CD14-positive monocyte (primary cell): Measurements from ENCODE around the gene IRF7. TPM values are rescaled to one million over a fixed set of nuclear protein-coding genes. Genes with fewer than 3 reads are reported as not detected.
"Not testable (repeated sequence)": the region's sequence is repeated elsewhere in the genome, so short reads cannot be mapped to it uniquely, and the experiment has no call there.

Experiments used
- DNase-seq, 3 donors: peaks; one replicate each; pipeline ENCODE4 v3.0.0-alpha.2; 2011 to 2022
- H2AFZ ChIP-seq: 2 replicates; pipeline ENCODE4 v1.6.0; 2012; ENCODE audit warnings: mild to moderate bottlenecking, low read depth, low read length, inconsistent platforms; ENCODE audit not compliant: insufficient read depth, poor library complexity, severe bottlenecking
- H3K27ac ChIP-seq, 2 donors: 1 replicate in 1 of 2; 2 replicates in 1 of 2; pipeline ENCODE4 v1.5.1; 2012 to 2013; ENCODE audit warnings: low read length in 2 of 2, control low read depth in 1 of 2, inconsistent platforms in 1 of 2, low read depth in 1 of 2, mild to moderate bottlenecking in 1 of 2
- H3K27me3 ChIP-seq, 2 donors: one replicate each; pipeline versions ENCODE4 v1.6.0 to v1.6.1; 2011 to 2013; ENCODE audit warnings: low read length in 2 of 2; ENCODE audit not compliant: control insufficient read depth in 2 of 2, insufficient read depth in 2 of 2
- H3K36me3 ChIP-seq, 2 donors: replicated peaks in 1 of 2; 1 replicate in 1 of 2; 2 replicates in 1 of 2; pipeline versions ENCODE4 v1.5.1 to v1.6.1; 2012 to 2013; ENCODE audit warnings: low read length in 2 of 2, control low read depth in 1 of 2, inconsistent platforms in 1 of 2, mild to moderate bottlenecking in 1 of 2; ENCODE audit not compliant: insufficient read depth in 2 of 2, control insufficient read depth in 1 of 2
- H3K4me1 ChIP-seq, 2 donors: 1 replicate in 1 of 2; 2 replicates in 1 of 2; pipeline versions ENCODE4 v1.5.1 to v1.6.1; 2012 to 2013; ENCODE audit warnings: low read length in 2 of 2, control low read depth in 1 of 2, inconsistent platforms in 1 of 2, mild to moderate bottlenecking in 1 of 2, moderate library complexity in 1 of 2; ENCODE audit not compliant: insufficient read depth in 2 of 2, control insufficient read depth in 1 of 2
- H3K4me2 ChIP-seq: replicated peaks from 2 replicates; pipeline ENCODE3; 2012; ENCODE audit warnings: low read length, moderate library complexity, mild to moderate bottlenecking; ENCODE audit not compliant: poor library complexity, severe bottlenecking; ENCODE audit errors: extremely low read depth
- H3K4me3 ChIP-seq, 3 experiments: fragments of 200-600 bp in 1 of 3; sonication (generic) in 1 of 3; replicated peaks in 1 of 3; 1 replicate in 2 of 3; 2 replicates in 1 of 3; pipeline ENCODE4 v1.5.1; 2011 to 2013; ENCODE audit warnings: low read length in 3 of 3, mild to moderate bottlenecking in 3 of 3, control low read depth in 2 of 3, low read depth in 2 of 3, inconsistent platforms in 1 of 3, moderate library complexity in 1 of 3
- H3K79me2 ChIP-seq: 2 replicates; pipeline ENCODE4 v1.6.0; 2012; ENCODE audit warnings: mild to moderate bottlenecking, control low read depth, inconsistent platforms, low read length, moderate library complexity; ENCODE audit not compliant: insufficient read depth
- H3K9ac ChIP-seq: 2 replicates; pipeline ENCODE4 v1.6.0; 2017; ENCODE audit warnings: low read length, mild to moderate bottlenecking; ENCODE audit not compliant: insufficient read depth, poor library complexity, severe bottlenecking
- H3K9me3 ChIP-seq, 2 donors: replicated peaks in 1 of 2; 1 replicate in 1 of 2; 2 replicates in 1 of 2; pipeline versions ENCODE4 v1.5.1 to v1.6.1; 2012 to 2013; ENCODE audit warnings: low read length in 2 of 2, control low read depth in 1 of 2; ENCODE audit not compliant: control insufficient read depth in 1 of 2, insufficient read depth in 1 of 2
- H4K20me1 ChIP-seq: 2 replicates; pipeline ENCODE4 v1.6.0; 2012; ENCODE audit warnings: mild to moderate bottlenecking, low read length, control low read depth, moderate library complexity; ENCODE audit not compliant: insufficient read depth
- H3K27ac Mint-ChIP-seq, 7 donors: one replicate each; pipeline ENCODE4 v1.8.0; 2020; ENCODE audit warnings: mild to moderate bottlenecking in 7 of 7, mixed read lengths in 7 of 7, moderate library complexity in 6 of 7, inconsistent platforms in 2 of 7
- H3K27me3 Mint-ChIP-seq, 3 donors: one replicate each; pipeline ENCODE4 v1.8.0; 2021 to 2022; ENCODE audit warnings: low read depth in 3 of 3, mild to moderate bottlenecking in 3 of 3, mixed read lengths in 3 of 3, moderate library complexity in 3 of 3, inconsistent platforms in 1 of 3
- H3K36me3 Mint-ChIP-seq, 2 donors: one replicate each; pipeline ENCODE4 v1.8.0; 2020; ENCODE audit warnings: mixed read lengths in 2 of 2, inconsistent platforms in 1 of 2, mild to moderate bottlenecking in 1 of 2
- H3K4me1 Mint-ChIP-seq: one replicate; pipeline ENCODE4 v1.8.0; 2020; ENCODE audit warnings: mild to moderate bottlenecking, mixed read lengths
- H3K4me3 Mint-ChIP-seq, 2 donors: one replicate each; pipeline ENCODE4 v1.8.0; 2020; ENCODE audit warnings: mild to moderate bottlenecking in 2 of 2, mixed read lengths in 2 of 2, moderate library complexity in 1 of 2
- H3K9me3 Mint-ChIP-seq, 7 donors: one replicate each; pipeline ENCODE4 v1.8.0; 2020 to 2022; ENCODE audit warnings: mixed read lengths in 7 of 7, mild to moderate bottlenecking in 6 of 7, moderate library complexity in 6 of 7, inconsistent platforms in 2 of 7
- WGBS: methylation state at CpG from one replicate; pipeline ENCODE4 v1.1.5; 2013; ENCODE audit warnings: missing lambda C conversion rate; ENCODE audit not compliant: insufficient coverage; 5-methylcytosine and 5-hydroxymethylcytosine counted together
- intact Hi-C, 2 donors: fragments of 100-400 bp; cut with micrococcal nuclease; formaldehyde crosslinking; loops; one replicate each; pipeline versions ENCODE4 v1.15.0 to v1.15.1; 2023
- polyA plus RNA-seq, 3 donors: library from polyadenylated mRNA; depleted of rRNA in 1 of 3; unstranded in 2 of 3; stranded (reverse) in 1 of 3; fragments of 300-500 nt in 2 of 3; fragments of >200 nt in 1 of 3; fragmentation: Illumina TruSeq in 2 of 3; gene quantifications; 1 replicate in 2 of 3; 2 replicates in 1 of 3; pipeline ENCODE4 v1.2.3, GENCODE V29; 2012 to 2021
- TF ChIP-seq, protein P1 (sequence below): fragments of 200-600 bp; IDR thresholded peaks from one replicate; pipeline ENCODE4 v1.8.0; 2022; ENCODE audit warnings: antibody characterized with exemption, mild to moderate bottlenecking

IRF7 gene
- polyA plus RNA-seq, 3 donors = 38.6 to 125 (median 42.9) TPM

DNA sequence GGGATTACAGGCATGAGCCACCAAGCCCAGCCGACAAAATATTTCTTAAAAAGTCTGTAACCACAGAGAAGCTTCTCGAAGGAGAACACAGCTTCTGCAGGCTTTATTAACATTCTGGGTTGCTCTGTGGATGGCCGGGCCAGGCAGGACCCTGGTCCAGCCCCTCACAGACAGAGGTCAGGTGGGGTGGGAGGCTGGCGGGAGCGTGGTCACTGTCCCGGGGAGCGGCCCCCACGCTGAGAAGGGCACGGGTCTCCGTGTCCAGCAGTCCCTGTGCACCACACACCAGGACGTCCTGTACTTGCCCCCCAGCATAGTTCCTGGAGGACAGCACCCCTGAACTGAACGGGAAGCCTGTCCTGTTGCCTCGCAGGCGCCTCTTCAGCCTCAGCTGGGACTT is 40.7 kb upstream of the IRF7 start:
- H3K27ac Mint-ChIP-seq = no peak overlapping the region
- intact Hi-C loops = no loop called here
- no peak overlapping the region for H3K4me3 ChIP-seq
- peaks cover 0 to 6% of the 10 kb centered on the region in 2 donors for H3K9me3 ChIP-seq
- no peak overlapping the region for H2AFZ ChIP-seq
- no peaks in the 10 kb centered on the region for H3K79me2 ChIP-seq
- no peaks in the 10 kb centered on the region for H3K4me1 ChIP-seq
- H3K36me3 Mint-ChIP-seq = peaks cover 42 to 81% of the 10 kb centered on the region in 2 donors
- no peak overlapping the region for H3K27ac ChIP-seq
- DNase-seq = no peak
- no peaks in the 10 kb centered on the region for H3K4me1 Mint-ChIP-seq
- peaks cover 48 to 61% of the 10 kb centered on the region in 2 donors for H3K36me3 ChIP-seq
- WGBS = 89% methylated on average over 8 of the region's 14 CpGs
- no peaks in the 10 kb centered on the region for H4K20me1 ChIP-seq
- no peaks in the 10 kb centered on the region for H3K27me3 ChIP-seq
- no peak overlapping the region for H3K4me3 Mint-ChIP-seq
- H3K9ac ChIP-seq = no peak overlapping the region
- TF ChIP-seq, protein P1, sequence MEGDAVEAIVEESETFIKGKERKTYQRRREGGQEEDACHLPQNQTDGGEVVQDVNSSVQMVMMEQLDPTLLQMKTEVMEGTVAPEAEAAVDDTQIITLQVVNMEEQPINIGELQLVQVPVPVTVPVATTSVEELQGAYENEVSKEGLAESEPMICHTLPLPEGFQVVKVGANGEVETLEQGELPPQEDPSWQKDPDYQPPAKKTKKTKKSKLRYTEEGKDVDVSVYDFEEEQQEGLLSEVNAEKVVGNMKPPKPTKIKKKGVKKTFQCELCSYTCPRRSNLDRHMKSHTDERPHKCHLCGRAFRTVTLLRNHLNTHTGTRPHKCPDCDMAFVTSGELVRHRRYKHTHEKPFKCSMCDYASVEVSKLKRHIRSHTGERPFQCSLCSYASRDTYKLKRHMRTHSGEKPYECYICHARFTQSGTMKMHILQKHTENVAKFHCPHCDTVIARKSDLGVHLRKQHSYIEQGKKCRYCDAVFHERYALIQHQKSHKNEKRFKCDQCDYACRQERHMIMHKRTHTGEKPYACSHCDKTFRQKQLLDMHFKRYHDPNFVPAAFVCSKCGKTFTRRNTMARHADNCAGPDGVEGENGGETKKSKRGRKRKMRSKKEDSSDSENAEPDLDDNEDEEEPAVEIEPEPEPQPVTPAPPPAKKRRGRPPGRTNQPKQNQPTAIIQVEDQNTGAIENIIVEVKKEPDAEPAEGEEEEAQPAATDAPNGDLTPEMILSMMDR = no peak
- no peak overlapping the region for H3K4me2 ChIP-seq
- peaks cover 0 to 12% (median 4%) of the 10 kb centered on the region in 7 donors for H3K9me3 Mint-ChIP-seq
- H3K27me3 Mint-ChIP-seq = peaks cover 2 to 4% (median 2%) of the 10 kb centered on the region in 3 donors

DNA sequence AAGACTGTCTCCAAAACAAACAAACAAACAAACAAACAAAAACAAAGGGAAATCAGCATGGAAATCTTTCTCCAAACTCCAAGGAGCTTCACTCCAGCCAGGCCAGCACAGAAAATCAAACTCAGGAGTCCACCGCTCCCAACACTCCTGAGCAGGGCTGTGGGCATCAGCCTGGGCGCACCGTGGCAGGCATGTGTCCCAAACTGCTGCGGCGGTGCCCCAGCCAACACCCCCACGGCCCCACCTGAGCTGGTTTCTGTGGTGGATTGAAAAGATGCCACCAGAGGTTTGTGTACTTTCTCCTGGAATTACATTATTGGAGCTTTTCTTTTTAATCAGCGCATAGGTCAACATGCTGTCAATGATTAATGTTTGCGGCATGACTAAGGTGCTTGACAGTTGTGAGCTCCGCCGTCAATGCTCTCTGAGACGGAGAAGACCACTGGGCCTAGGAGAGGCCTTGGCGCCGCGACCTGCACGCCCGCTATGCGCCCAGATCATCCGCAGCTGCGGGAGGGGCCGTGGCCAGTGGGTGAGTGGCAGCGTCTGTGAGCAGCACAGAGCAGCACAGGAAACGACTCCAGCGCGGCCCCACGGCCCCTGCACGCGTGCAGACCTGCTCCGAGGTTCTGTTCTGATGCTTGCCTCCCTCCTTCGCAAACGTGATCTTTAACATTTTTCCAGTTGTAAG is 39.4 kb upstream of the IRF7 start:
- H3K27me3 Mint-ChIP-seq = peaks cover 0 to 4% (median 2%) of the 10 kb centered on the region in 3 donors
- Histone ChIP-seq H3K9me3 (peaks cover 0 to 6% of the 10 kb centered on the region in 2 donors), H2AFZ (no peak overlapping the region), H3K4me1 (no peaks in the 10 kb centered on the region), H3K27me3 (no peaks in the 10 kb centered on the region), H3K79me2 (no peaks in the 10 kb centered on the region), H3K4me3 (no peak overlapping the region), H3K4me2 (no peak overlapping the region), H3K9ac (no peak overlapping the region), H3K36me3 (peaks cover 44 to 58% of the 10 kb centered on the region in 2 donors), H3K27ac (no peak overlapping the region), H4K20me1 (no peaks in the 10 kb centered on the region)
- H3K36me3 Mint-ChIP-seq = peaks cover 38 to 81% of the 10 kb centered on the region in 2 donors
- TF ChIP-seq, protein P1 = no peak
- intact Hi-C loops = no loop called here
- H3K9me3 Mint-ChIP-seq = peaks cover 0 to 12% (median 4%) of the 10 kb centered on the region in 7 donors
- 94% methylated on average over 24 of the region's 30 CpGs for WGBS
- DNase-seq = no peak
- no peak overlapping the region for H3K4me3 Mint-ChIP-seq
- H3K27ac Mint-ChIP-seq = no peak overlapping the region
- H3K4me1 Mint-ChIP-seq = no peaks in the 10 kb centered on the region

GRCh38 chr11:654444-654843 is 38.7 kb upstream of the IRF7 start:
- H3K4me3 ChIP-seq, H3K4me1 ChIP-seq, H2AFZ ChIP-seq, H3K9ac ChIP-seq, H3K79me2 ChIP-seq, H3K27ac ChIP-seq, H3K27ac Mint-ChIP-seq, H3K27me3 ChIP-seq, H3K9me3 ChIP-seq, H3K27me3 Mint-ChIP-seq, H4K20me1 ChIP-seq, H3K4me3 Mint-ChIP-seq, intact Hi-C loops, DNase-seq, H3K4me2 ChIP-seq, H3K4me1 Mint-ChIP-seq: not testable (repeated sequence)
- peaks cover 0 to 12% (median 4%) of the 10 kb centered on the region in 7 donors for H3K9me3 Mint-ChIP-seq
- peaks cover 36 to 57% of the 10 kb centered on the region in 2 donors for H3K36me3 ChIP-seq
- H3K36me3 Mint-ChIP-seq = peaks cover 36 to 79% of the 10 kb centered on the region in 2 donors
- 92% methylated on average over 4 of the region's 12 CpGs for WGBS
